Smooth muscle cell of the umbilical artery (primary cell): ENCODE results near the gene OTUD7B. TPM values are rescaled to one million over a fixed set of nuclear protein-coding genes. Genes with fewer than 3 reads are reported as not detected.

Source experiments
- total RNA-seq: library from RNA; depleted of rRNA; stranded (reverse); fragments of >200 nt; gene quantifications from 2 replicates; pipeline ENCODE4 v1.2.3, GENCODE V29; 2014

OTUD7B gene
- 13.1 and 28.8 TPM in 2 replicates for total RNA-seq

DNA sequence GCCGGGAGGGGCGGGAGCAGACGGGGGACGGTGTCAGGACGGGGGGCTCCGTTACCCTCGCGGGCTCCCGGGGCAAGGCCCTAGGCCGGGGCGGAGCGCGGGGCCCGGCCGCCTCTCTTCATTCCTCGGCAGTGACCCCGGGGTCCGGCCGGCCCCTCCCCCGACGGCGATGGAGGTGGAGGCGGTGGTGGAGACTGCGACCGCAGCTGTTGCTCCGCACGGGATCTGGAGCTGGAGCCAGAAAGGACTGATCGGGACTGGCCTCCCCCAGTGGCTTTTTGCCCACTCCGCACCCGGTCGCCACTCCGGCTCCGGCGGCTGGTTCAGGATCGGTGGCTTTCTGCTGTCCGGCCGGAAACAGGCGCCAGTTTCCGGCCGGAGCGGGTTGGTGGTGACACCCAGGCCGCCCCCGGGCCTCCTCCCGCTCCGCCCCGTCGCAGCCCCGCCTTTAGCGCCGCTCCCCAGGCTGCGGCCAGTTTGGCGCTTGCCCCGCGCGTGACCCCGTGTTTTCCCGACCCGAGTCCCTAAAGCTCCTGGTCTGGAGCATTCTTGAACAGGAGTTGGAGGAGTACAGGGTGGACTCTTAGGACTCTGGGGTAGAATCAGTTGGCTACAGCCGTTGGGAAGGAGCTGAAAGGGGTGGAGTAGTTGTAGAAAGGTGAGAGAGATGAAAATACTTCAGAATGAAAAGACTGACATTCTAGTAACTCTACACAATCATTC is at the start of gene OTUD7B:
TSS of gene OTUD7B (minus strand) at position 334 of the 723 bp plus-strand sequence. CDS start 33,216 bp downstream, outside the sequence.

DNA sequence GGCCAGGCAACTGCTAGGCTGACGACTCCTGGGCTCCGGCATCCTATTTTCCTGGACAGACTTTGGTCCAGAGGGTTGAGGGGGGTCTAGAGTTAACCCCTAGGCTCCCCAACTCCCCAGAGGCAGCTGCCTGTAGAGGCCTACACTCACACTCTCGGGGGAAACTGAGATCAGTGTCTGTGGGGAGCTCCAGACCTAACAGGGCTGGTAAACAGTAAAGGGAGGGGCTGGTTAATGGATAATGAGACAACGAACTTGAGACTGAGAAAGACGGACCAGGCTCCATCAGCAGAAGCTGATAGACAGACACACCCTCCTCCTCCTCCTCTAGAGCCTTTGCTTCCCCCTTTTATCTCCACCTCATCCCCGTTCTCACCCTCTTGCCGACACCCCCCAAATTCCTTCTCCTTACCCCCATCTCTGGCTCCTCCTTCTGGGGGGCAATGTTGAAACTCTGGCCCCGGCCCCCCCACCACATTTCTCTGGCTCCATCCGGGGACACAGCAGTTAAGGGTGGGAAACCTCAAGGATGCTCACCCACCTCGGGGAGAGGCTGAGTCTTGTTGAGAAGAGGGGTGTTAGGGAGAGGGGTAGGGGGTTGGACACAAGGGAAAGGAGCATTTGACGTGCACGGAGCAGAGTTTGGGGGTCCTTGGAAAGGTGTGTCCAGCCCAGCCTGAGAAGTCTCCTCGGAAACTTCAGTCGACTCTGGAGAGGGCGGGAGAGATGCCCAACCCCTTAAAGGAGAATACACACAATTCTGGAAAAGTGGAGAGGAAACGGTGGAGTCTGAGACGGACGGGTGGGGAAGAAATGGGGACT is 74.1 kb downstream of the OTUD7B start, which contains the start of gene MTMR11:
TSS of gene MTMR11 (minus strand) at position 710 of the 822 bp plus-strand sequence. CDS start at position 478, 232 bp downstream.

DNA sequence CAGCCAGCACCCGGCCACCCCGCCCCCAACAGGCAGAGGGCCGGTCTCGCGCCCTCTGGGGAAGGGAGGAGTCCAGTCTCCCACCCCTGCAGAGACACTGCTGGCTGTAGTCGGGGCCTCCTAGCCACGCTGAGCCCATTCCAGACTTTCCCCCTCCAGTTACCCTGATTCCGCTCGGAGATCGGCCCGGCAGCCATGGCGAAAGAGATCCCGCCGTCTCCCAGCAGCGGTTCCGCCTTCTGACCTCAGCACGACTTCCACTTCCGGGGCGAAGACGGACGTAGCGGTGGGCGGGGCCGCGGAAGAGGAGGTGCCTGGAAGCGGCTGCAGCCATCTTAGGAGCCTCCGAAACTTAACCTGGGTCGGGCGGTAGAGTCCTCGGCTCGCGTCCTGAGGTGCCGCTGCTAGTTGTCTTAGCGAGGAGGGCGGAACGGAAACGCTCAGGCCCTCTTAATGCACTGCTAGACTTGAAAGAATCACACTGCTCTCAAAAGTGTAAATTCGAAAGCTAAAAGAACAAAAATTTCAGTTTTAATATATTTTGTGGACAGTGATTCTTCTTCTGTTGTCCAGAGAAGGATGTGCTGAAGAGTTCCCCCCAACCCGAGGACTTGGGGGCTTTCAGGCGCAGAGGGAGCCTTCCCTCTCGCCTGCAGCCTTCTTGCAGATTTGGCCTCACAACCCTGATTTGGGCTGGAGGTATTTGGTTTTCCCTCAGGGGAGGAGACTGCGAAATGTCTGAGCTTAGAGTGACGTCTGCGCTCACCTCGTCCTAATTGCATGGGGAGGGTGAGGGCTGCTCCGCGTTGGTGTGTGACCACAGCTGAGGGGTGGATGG is 82.7 kb downstream of the OTUD7B start, which contains the start of gene SF3B4:
TSS of gene SF3B4 (minus strand) at position 241 of the 838 bp plus-strand sequence. CDS start at position 197, 44 bp downstream.

DNA sequence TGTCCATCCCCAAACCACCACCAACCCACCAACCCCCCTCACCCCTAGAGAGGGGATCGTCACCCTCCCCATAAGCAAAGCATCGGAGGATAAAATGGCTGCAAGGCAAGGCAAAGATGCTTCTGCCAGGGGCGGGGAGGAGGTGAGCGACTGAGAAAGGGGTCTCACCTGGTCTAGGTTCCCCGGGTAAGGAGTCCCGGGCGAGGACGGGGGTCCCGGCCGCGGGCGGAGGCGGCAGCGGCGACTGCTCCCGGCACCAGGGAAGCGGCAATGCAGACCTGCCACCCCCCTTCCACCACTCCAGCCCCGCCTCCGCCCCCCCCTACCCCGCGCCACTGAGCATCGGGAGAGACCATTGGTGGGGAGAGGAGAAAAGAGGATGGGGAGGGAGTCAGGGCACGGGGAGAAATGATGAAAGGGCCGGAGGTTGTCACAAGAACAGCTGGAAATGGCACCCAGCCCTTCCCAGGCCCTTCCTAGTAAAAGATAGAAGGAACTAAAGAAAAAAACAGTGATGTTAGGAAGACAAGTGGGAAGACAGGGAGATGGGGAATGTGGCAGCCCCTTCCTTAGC is 92.9 kb downstream of the OTUD7B start, which contains the start of gene SV2A:
TSS of gene SV2A (minus strand) at position 274 of the 574 bp plus-strand sequence. CDS start 4,004 bp downstream, outside the sequence.

DNA sequence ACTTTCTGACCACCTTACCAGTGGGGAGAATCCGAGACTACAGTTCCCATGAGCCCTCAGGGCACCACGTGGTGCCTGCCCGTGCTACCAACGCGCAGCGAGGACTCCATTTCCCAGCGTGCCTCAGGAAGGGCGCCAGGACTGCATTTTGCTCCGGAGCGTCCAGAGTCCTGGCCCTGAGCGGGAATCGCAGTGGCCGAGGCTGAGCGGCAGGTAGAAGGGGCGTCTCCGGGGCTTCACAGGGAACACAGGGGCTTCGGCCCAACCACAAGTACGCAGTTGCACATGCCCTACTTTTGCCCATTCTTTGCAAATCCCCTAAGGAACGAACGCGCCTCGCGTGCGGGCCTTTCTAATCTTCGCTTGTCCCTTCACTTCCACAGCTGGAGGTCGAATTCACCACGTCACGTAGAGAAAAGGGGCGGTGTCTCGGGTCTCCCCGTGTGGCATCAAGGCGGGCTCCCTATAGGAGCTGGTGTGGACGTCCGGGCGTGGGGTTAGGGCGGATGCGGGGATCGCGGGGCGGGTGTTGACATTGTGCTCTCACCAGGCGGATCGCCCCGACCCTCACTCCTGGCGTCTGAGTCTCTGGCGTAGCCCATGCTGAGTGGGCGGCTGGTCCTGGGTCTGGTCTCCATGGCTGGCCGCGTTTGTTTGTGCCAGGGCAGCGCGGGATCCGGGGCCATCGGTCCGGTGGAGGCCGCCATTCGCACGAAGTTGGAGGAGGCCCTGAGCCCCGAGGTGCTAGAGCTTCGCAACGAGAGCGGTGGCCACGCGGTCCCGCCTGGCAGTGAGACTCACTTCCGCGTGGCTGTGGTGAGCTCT is 110.9 kb downstream of the OTUD7B start, which contains the start of gene BOLA1:
TSS of gene BOLA1 (plus strand) at position 109 of the 825 bp plus-strand sequence. CDS start at position 601, 492 bp downstream.

Other genes starting within 250 kb of the OTUD7B start
- not detected in 2 replicates for gene FCGR1A, start 228.0 kb downstream of the OTUD7B start, total RNA-seq
- 7.7 and 7.9 TPM in 2 replicates for gene BOLA1, start 111.2 kb downstream of the OTUD7B start, total RNA-seq
- 15.4 and 26.3 TPM in 2 replicates for gene SV2A, start 92.9 kb downstream of the OTUD7B start, total RNA-seq
- gene SF3B4, start 82.9 kb downstream of the OTUD7B start, total RNA-seq: 7.7 and 16.6 TPM in 2 replicates
- gene MTMR11, start 73.8 kb downstream of the OTUD7B start, total RNA-seq: 3.9 and 4.8 TPM in 2 replicates
- 43.6 and 43.7 TPM in 2 replicates for gene VPS45, start 57.0 kb upstream of the OTUD7B start, total RNA-seq
- 38.6 and 49.7 TPM in 2 replicates for gene PLEKHO1, start 139.2 kb upstream of the OTUD7B start, total RNA-seq
- 19.0 and 28.4 TPM in 2 replicates for gene ANP32E, start 225.4 kb upstream of the OTUD7B start, total RNA-seq
- not detected in 2 replicates for gene CA14, start 247.0 kb upstream of the OTUD7B start, total RNA-seq